Measurements from ENCODE around the gene IQCN.

DNA sequence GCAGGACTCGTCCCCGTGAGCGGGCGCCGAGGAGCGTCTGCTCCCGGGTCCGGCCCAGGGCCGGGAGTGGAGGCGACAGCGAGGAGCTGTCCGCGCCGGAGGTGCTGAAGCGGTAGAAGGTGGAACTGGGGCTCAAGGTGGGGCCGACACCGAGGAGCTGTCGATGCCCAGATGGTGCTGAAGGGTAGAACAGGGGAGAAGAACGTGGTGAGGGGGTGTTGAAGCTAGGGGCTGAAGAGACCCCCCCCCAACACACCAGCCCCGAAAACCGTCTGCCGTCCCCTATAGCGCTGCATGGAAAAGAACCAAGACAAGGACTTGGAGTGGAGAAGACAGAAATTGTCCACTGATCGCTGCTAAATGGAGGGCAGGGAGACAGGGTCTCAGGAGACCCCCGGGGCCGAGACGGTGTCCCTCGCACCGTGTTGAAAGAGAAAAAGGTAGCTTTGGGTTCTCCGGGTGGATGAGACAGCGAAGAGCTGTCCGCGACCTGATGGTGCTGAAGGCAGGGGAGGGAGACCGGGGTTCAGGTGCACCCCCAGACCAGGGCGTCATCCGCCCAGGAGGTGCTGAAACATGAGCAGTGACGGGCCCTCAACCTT is 40.9 kb downstream of the IQCN start:
- TF ChIP-seq, protein P1, sequence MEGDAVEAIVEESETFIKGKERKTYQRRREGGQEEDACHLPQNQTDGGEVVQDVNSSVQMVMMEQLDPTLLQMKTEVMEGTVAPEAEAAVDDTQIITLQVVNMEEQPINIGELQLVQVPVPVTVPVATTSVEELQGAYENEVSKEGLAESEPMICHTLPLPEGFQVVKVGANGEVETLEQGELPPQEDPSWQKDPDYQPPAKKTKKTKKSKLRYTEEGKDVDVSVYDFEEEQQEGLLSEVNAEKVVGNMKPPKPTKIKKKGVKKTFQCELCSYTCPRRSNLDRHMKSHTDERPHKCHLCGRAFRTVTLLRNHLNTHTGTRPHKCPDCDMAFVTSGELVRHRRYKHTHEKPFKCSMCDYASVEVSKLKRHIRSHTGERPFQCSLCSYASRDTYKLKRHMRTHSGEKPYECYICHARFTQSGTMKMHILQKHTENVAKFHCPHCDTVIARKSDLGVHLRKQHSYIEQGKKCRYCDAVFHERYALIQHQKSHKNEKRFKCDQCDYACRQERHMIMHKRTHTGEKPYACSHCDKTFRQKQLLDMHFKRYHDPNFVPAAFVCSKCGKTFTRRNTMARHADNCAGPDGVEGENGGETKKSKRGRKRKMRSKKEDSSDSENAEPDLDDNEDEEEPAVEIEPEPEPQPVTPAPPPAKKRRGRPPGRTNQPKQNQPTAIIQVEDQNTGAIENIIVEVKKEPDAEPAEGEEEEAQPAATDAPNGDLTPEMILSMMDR (IDR thresholded peaks at IDR 0.05): no peak
- no peak for TF ChIP-seq ZFX (IDR thresholded peaks at IDR 0.05; ENCODE audit: borderline replicate concordance)

All from 22Rv1 (cell line).